HuH-7 (cell line): Measurements from ENCODE around the gene PHC2.
A peak's percentile ranks its signal among the peaks of the same experiment; 100 is the strongest.

ENCODE experiments used
- DNase-seq: peaks from one replicate; pipeline ENCODE4 v3.0.0; 2011; ENCODE audit warnings: low spot score

The PHC2 gene

DNA sequence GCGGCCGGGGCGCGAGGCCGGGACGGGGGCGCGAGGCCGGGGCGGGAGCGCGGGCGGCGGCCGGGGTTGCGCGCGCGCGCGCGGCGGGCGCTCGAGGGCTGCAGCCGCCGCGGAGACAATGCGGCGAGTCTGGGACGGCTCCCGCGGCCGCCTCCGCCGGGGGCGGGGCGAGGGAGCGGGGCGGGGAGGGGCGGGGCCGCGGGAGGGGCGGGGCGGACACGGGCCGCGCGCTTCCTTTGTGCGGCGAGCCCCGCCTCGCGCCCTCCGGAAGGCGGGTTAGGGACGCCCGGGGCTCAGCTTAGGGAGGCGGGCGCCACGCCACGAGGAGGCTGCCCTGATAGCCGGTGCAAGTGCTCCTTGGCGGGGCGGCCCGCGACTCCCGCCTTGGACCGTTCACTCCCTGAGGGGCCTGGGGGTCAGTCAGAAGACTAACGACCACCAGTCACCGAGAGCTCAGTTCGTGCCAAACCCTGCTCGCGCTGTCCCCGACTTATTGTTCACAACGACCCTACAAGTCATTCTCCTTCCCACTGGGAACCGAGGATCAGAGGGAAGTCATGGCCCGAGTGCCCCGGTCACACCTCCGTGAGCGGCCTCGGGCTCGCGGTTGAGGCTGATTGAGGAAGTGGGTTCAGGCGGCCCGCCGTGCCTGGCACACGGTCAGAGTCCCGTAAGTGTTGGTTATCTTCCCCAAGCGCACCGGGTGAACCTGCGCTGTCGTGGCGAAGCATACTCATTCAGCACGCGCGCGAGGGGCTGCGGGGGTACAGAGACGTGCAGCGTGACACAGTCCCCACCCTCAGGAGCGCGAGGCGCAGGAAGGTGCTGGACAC is 80.9 kb downstream of the PHC2 start:
- peak; percentile 89 for DNase-seq

- peak; percentile 52 for DNase-seq
Observed at GRCh38 chr1:33349081-33349759, 81.7 kb downstream of the PHC2 start.

- DNase-seq = no peak
Observed at GRCh38 chr1:33348676-33349080, 82.2 kb downstream of the PHC2 start.

GRCh38 chr1:33348194-33348593 is 82.7 kb downstream of the PHC2 start:
- DNase-seq = no peak

GRCh38 chr1:33347650-33347992 is 83.3 kb downstream of the PHC2 start:
- DNase-seq = peak; percentile 40

- DNase-seq = peak; percentile 75
Observed at GRCh38 chr1:33346927-33347649, 83.8 kb downstream of the PHC2 start.

DNA sequence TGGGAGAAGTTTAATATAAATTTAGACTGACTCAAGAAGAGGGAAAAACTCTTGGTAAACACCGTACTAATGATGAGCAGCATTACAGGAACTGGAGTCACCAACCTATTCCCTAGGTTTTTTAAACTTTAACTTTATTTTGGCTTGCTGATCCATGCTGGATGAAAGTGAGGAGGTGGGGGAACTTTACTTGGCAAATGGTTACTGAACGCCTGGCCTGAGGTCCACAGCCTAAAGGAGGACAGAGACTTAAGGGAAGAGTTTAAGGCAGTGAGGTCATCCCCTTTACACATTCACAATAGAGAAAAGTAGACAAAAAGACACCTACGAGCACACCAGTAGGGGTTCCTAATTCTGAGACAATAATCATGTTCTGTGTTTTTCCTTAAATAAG is 84.4 kb downstream of the PHC2 start:
- no peak for DNase-seq

GRCh38 chr1:33344896-33345560 is 85.9 kb downstream of the PHC2 start:
- DNase-seq = no peak

DNA sequence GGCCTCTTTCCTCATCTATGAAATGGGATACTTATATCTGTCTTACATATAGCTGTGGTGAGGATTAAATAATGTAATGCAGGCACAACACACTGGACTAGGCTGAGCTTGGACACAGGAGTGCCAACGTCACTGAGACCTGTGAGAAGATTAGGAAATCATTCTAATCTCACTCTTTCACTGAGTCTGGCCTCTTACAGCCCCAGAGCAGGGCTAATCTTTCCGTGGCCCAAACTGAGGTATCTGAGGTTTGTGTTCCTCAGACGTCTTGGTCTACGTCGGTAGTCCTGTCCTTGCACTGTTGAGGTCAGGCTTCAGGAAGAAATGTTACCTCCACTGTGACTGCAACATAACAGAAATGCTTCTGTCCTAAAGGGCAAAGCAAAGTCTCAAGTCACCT is 87.4 kb downstream of the PHC2 start:
- no peak for DNase-seq

- DNase-seq = peak; percentile 82
Observed at GRCh38 chr1:33342041-33342723, 88.7 kb downstream of the PHC2 start.

DNA sequence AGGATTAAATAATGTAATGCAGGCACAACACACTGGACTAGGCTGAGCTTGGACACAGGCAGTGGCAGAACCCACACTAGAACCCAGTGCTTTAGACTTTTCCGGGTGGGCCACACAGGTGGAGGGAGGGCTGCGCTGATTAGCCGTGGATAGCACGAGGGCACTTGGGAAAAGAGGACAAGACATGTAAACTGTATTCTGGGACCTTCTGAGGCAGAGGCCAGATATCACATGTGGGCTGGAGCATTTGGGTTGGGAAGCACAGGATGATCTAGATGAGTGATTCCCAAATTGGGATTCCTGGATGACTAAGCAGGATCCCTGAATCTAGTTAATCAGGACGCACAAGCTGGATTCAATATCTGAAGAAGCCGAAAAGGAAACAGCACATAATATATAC is 89.7 kb downstream of the PHC2 start:
- no peak for DNase-seq

GRCh38 chr1:33339413-33339812 is 91.5 kb downstream of the PHC2 start:
- no peak for DNase-seq

DNA sequence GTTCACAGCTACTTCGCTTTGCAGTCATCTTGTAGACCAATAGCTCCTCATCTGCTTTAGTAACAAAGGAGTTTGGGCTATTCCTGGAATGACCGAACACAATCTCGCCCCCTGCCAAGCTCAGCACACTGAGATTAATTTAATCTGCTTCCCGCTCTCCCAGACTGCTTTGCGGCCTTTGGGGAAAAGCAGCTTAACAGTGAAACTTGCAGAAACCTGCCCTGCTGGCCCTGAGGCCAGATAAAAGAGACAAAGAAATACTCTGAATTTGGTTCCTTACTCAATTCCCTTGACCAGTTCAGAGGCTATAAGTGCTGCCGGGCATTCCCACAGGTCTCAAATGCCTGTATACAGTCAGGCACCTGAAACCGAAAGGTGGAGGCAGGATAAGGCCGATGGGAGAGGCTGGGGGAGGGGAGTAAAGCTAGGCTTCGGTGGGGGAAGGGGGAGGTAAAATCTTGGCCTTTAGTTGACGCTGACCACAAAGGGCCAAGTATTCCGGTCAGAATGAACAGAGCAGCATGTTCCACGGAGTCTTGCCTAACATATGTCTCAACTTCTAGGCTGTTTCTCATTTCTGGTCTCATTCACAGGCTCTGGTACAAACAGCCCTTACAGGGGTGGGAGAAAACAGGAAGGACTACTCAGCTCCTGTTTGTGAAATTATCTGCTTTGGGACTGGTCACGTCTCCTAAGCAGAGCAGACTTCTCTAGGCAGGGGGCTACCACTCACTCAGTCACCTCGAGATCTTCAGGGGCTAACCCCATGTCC is 92.3 kb downstream of the PHC2 start:
- DNase-seq = no peak

- no peak for DNase-seq
Observed at GRCh38 chr1:33338048-33338439, 92.9 kb downstream of the PHC2 start.

- DNase-seq = no peak
Observed at GRCh38 chr1:33337441-33337840, 93.5 kb downstream of the PHC2 start.

- no peak for DNase-seq
Observed at GRCh38 chr1:33336580-33336979, 94.3 kb downstream of the PHC2 start.

DNA sequence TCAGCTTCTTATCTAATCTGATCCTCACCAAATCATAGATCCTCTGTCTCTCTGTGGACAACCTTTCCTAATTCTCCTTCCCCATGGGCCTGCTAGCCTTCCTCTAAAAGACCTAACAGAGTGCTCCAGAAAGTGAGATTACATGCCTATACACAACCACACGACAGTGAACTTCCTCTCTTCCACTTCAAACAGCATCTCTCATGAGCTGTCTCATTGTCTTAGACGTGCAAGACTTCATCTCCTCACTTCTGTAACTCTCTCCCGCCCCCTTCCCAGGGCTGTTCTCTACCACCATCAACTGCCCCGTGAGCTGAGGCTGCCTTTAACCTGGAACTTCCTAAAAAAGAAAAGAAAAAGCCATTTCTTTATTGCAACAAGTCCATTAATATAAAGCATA is 95.9 kb downstream of the PHC2 start:
- no peak for DNase-seq

GRCh38 chr1:33334081-33334552 is 96.8 kb downstream of the PHC2 start:
- no peak for DNase-seq

DNA sequence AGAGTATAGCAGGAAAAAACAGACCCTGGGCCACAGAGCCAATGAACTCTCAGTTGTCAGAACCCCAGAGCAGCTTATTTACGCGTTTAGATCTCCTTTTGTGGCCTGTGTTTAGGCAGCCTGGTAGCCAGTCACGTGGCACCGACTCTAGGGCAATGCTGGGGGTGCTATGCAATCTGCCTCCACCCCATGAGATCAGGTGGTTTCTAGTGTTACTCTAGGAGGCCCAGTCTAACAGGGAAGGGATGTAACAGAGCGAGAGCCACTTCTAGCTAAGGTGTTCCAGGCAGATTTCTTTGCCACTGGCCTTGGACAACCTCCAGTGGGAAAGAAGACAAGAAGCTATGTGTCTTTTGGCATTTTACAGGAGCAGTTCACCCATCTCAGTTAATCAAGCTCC is 98.0 kb downstream of the PHC2 start:
- no peak for DNase-seq

- DNase-seq = no peak
Observed at GRCh38 chr1:33332357-33332789, 98.5 kb downstream of the PHC2 start.
